Measurements from ENCODE around the gene CFAP157. TPM values are rescaled to one million over a fixed set of nuclear protein-coding genes. Genes with fewer than 3 reads are reported as not detected.
A peak's percentile ranks its signal among the peaks of the same experiment; 100 is the strongest.

The CFAP157 gene
- total RNA-seq, 1 experiment from 2014 or later: 0.11 TPM

GRCh38 chr9:127682351-127683136 is 24.2 kb upstream of the CFAP157 start:
- no peak for DNase-seq (ENCODE audit: low read depth in 1 of 2, low spot score in 2 of 2)
- Histone ChIP-seq H3K36me3 (peaks cover 70% of the 10 kb centered on the region), H3K4me3 (no peak overlapping the region), H3K27me3 (replicated peaks) (no peaks in the 10 kb centered on the region), H3K4me1 (replicated peaks) (peaks cover 11% of the 10 kb centered on the region), H3K9me3 (replicated peaks) (no peaks in the 10 kb centered on the region), H3K27ac (no peak overlapping the region)

GRCh38 chr9:127683723-127684122 is 23.1 kb upstream of the CFAP157 start:
- Histone ChIP-seq H3K36me3 (peaks cover 64% of the 10 kb centered on the region), H3K9me3 (replicated peaks) (no peaks in the 10 kb centered on the region), H3K4me3 (no peak overlapping the region), H3K4me1 (replicated peaks) (peaks cover 11% of the 10 kb centered on the region), H3K27ac (no peak overlapping the region), H3K27me3 (replicated peaks) (no peaks in the 10 kb centered on the region)
- DNase-seq (ENCODE audit: low read depth in 1 of 2, low spot score in 2 of 2): no peak

GRCh38 chr9:127684576-127684975 is 22.2 kb upstream of the CFAP157 start:
- H3K4me3 ChIP-seq: no peak overlapping the region
- H3K27me3 ChIP-seq (replicated peaks): no peaks in the 10 kb centered on the region
- no peaks in the 10 kb centered on the region for H3K9me3 ChIP-seq (replicated peaks)
- DNase-seq (ENCODE audit: low read depth in 1 of 2, low spot score in 2 of 2): no peak
- H3K4me1 ChIP-seq (replicated peaks): peaks cover 11% of the 10 kb centered on the region
- H3K27ac ChIP-seq: peak overlapping the region; percentile 11; the same call in 1 of the 2 replicates
- H3K36me3 ChIP-seq: peaks cover 67% of the 10 kb centered on the region

GRCh38 chr9:127686461-127687393 is 20.1 kb upstream of the CFAP157 start:
- DNase-seq (ENCODE audit: low read depth in 1 of 2, low spot score in 2 of 2): no peak
- H3K27ac ChIP-seq: no peak overlapping the region
- H3K27me3 ChIP-seq (replicated peaks): no peaks in the 10 kb centered on the region
- no peak overlapping the region for H3K4me3 ChIP-seq
- H3K9me3 ChIP-seq (replicated peaks): no peaks in the 10 kb centered on the region
- peaks cover 66% of the 10 kb centered on the region for H3K36me3 ChIP-seq
- peaks cover 11% of the 10 kb centered on the region for H3K4me1 ChIP-seq (replicated peaks)

GRCh38 chr9:127689329-127690000 is 17.3 kb upstream of the CFAP157 start:
- peaks cover 54% of the 10 kb centered on the region for H3K36me3 ChIP-seq
- H3K4me1 ChIP-seq (replicated peaks): peaks cover 5% of the 10 kb centered on the region
- H3K27ac ChIP-seq: no peak overlapping the region
- no peaks in the 10 kb centered on the region for H3K9me3 ChIP-seq (replicated peaks)
- no peak overlapping the region for H3K4me3 ChIP-seq
- DNase-seq (ENCODE audit: low read depth in 1 of 2, low spot score in 2 of 2): no peak
- no peaks in the 10 kb centered on the region for H3K27me3 ChIP-seq (replicated peaks)

GRCh38 chr9:127690735-127691134 is 16.1 kb upstream of the CFAP157 start:
- H3K9me3 ChIP-seq (replicated peaks): no peaks in the 10 kb centered on the region
- DNase-seq (ENCODE audit: low read depth in 1 of 2, low spot score in 2 of 2): no peak
- H3K4me3 ChIP-seq: no peak overlapping the region
- H3K27me3 ChIP-seq (replicated peaks): no peaks in the 10 kb centered on the region
- peaks cover 50% of the 10 kb centered on the region for H3K36me3 ChIP-seq
- H3K27ac ChIP-seq: no peak overlapping the region
- H3K4me1 ChIP-seq (replicated peaks): peaks cover 4% of the 10 kb centered on the region; the same call in 1 of the 2 replicates

GRCh38 chr9:127692071-127692470 is 14.7 kb upstream of the CFAP157 start:
- peaks cover 38% of the 10 kb centered on the region for H3K36me3 ChIP-seq
- peaks cover 4% of the 10 kb centered on the region; the same call in 1 of the 2 replicates for H3K4me1 ChIP-seq (replicated peaks)
- DNase-seq (ENCODE audit: low read depth in 1 of 2, low spot score in 2 of 2): no peak
- no peaks in the 10 kb centered on the region for H3K9me3 ChIP-seq (replicated peaks)
- no peaks in the 10 kb centered on the region for H3K27me3 ChIP-seq (replicated peaks)
- H3K4me3 ChIP-seq: no peak overlapping the region
- no peak overlapping the region for H3K27ac ChIP-seq

- Histone ChIP-seq H3K9me3 (replicated peaks) (no peaks in the 10 kb centered on the region), H3K27ac (no peak overlapping the region), H3K4me1 (replicated peaks) (peaks cover 4% of the 10 kb centered on the region; the same call in 1 of the 2 replicates), H3K36me3 (peaks cover 38% of the 10 kb centered on the region), H3K27me3 (replicated peaks) (no peaks in the 10 kb centered on the region), H3K4me3 (no peak overlapping the region)
- DNase-seq (ENCODE audit: low read depth in 1 of 2, low spot score in 2 of 2): no peak
Observed at GRCh38 chr9:127693143-127693542, 13.6 kb upstream of the CFAP157 start.

- H3K36me3 ChIP-seq: peaks cover 38% of the 10 kb centered on the region
- peaks cover 4% of the 10 kb centered on the region; the same call in 1 of the 2 replicates for H3K4me1 ChIP-seq (replicated peaks)
- H3K4me3 ChIP-seq: no peak overlapping the region
- no peaks in the 10 kb centered on the region for H3K27me3 ChIP-seq (replicated peaks)
- H3K9me3 ChIP-seq (replicated peaks): no peaks in the 10 kb centered on the region
- DNase-seq (ENCODE audit: low read depth in 1 of 2, low spot score in 2 of 2): no peak
- no peak overlapping the region for H3K27ac ChIP-seq
Observed at GRCh38 chr9:127693697-127694096, 13.1 kb upstream of the CFAP157 start.

GRCh38 chr9:127694890-127695720 is 11.7 kb upstream of the CFAP157 start:
- no peaks in the 10 kb centered on the region for H3K9me3 ChIP-seq (replicated peaks)
- H3K4me1 ChIP-seq (replicated peaks): peaks cover 4% of the 10 kb centered on the region; the same call in 1 of the 2 replicates
- H3K27ac ChIP-seq: no peak overlapping the region
- no peak for DNase-seq (ENCODE audit: low read depth in 1 of 2, low spot score in 2 of 2)
- no peak overlapping the region for H3K4me3 ChIP-seq
- peaks cover 27% of the 10 kb centered on the region for H3K36me3 ChIP-seq
- no peaks in the 10 kb centered on the region for H3K27me3 ChIP-seq (replicated peaks)

- no peak for DNase-seq (ENCODE audit: low read depth in 1 of 2, low spot score in 2 of 2)
- Histone ChIP-seq H3K27me3 (replicated peaks) (no peaks in the 10 kb centered on the region), H3K4me1 (replicated peaks) (peaks cover 4% of the 10 kb centered on the region; the same call in 1 of the 2 replicates), H3K4me3 (no peak overlapping the region), H3K9me3 (replicated peaks) (no peaks in the 10 kb centered on the region), H3K36me3 (peaks cover 9% of the 10 kb centered on the region), H3K27ac (no peak overlapping the region)
Observed at GRCh38 chr9:127697575-127697974, 9.2 kb upstream of the CFAP157 start.

GRCh38 chr9:127698386-127698785 is 8.4 kb upstream of the CFAP157 start:
- Histone ChIP-seq H3K4me3 (no peak overlapping the region), H3K36me3 (peaks cover 5% of the 10 kb centered on the region), H3K27ac (no peak overlapping the region), H3K9me3 (replicated peaks) (no peaks in the 10 kb centered on the region), H3K4me1 (replicated peaks) (peaks cover 4% of the 10 kb centered on the region; the same call in 1 of the 2 replicates), H3K27me3 (replicated peaks) (no peaks in the 10 kb centered on the region)
- DNase-seq (ENCODE audit: low read depth in 1 of 2, low spot score in 2 of 2): no peak
